ENCODE data around the gene ROBO4.

Gene ROBO4

DNA sequence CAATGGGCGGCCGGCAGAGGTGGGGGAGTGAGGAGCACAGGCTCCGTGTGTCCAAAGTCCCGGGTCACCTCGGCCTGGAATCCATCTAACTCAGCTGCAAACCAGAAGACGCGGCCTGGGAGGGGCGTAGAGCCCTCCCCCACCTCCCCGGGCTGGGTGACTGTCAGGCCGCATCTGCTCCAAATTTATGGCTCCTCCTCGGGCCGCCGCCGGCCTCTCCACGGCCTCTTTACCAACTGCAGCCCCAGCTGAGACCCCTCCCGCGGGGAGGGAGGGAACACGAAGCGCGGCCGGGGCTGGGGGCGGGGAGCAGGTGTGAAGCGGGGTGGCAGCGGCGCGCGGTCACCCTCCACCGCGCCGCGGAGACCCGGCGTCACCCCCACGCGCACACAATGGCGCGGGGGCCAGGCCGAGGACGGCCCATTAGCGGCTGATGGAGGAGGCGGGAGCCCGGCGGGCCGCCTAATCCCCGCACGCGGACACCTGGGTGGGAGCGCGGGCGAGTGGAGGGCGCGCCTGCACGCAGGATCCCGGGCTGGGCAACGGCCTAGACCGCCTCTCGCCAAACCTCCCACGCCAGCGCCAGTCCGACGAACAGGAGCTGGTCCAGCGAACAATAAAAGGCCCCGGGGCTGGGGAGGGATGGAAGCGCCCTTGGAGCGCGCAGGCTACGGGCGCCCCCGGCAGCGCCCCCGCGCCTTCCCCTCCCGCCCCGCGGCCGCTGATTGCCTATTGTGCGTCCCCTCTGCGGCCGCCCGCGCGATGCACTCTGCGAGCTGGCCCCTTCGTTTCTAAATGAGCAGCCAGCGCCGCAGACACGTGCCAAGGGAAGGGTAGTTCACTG is 58.3 kb downstream of the ROBO4 start:
- DNase-seq, result no peak

DNA sequence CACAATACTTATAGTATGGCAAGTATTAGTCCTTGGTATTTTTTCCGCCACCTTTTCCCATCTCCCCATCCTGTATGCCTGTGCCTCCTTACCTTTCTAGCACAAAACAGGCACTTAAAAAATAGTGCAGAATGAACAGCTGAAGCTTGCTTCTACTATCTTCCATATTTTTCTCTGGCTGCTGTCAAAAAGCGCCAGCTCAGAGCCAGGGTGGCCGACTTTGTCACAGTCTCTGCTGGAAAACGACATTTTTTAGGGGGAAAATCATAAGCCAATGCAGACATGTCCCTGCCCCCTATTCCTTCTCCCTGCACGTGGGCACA is 58.9 kb downstream of the ROBO4 start:
- no peak for DNase-seq

DNA sequence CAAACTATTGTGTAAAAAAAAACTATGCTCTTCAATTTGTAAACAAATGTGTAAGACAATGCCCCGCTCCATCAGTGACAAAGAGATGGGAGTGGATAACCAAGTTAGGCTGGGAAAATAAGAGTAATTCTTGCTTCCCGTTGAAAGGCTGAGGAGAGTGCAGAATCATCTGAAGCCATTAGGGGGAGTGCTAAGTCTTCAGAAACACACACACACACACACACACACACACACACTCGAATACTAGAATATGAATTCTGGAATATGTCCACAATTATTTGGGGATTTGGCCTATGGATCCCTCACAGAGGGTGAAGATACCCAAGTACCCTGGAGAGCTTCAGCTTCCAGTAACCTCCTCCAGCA is 60.2 kb downstream of the ROBO4 start:
- DNase-seq, result peak; percentile 72 to 75

DNA sequence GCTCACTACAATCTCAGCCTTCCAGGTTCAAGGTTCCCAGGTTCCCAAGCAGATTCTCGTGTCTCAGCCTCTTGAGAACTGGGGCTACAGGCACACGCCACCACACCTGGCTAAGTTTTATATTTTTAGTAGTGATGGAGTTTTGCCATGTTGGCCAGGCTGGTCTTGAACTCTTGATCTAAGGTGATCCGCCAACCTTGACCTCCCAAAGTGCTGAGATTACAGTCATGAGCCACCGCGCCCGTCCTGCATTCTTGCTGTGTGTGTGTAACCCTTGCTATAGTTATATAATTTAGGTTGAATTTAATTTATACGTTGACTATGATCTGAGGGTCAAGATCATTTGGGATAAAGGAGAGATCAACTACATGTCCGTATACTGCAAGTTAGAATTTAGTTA is 61.7 kb downstream of the ROBO4 start:
- DNase-seq, result no peak

DNA sequence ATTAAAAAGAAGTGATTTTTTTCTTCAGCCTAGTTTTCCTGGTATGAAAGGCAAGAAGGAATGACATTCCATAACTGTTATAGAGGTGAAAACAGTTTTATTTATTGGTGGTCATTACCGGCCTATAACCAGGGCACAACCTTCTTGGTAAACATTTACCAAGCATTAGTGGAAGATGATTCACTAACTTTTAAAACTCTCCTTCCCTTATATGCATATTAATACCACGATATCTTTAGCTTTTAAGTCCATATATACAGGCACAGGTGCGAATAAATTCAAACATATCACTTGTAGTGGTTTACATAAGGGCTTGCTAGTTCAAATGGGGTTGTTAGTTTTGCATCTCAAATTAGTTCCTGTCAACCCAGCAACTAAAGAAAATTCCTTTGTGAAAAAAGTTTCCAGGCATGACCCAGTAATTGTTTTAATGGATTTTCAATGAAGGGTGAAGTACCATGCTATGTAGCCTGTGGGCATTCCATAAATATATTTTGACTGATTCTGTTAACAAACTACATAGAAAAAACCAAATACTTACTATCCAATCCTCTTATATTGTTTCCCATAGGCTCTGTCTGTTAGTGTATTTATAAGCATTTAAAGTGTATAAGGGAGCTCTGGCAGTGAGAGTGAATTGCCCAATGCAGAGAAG is 63.0 kb downstream of the ROBO4 start:
- no peak for DNase-seq
